B cell (primary cell): ENCODE measurements around the gene DCAF4. TPM values are rescaled to one million over a fixed set of nuclear protein-coding genes. Genes with fewer than 3 reads are reported as not detected.
A peak's percentile ranks its signal among the peaks of the same experiment; 100 is the strongest.

ENCODE experiments used
- ATAC-seq: fragments of 200-7000 bp; cut with Tn5 transposase; one replicate; pipeline ENCODE4 v1.10.0; 2021; ENCODE audit warnings: low read depth, mild to moderate bottlenecking, moderate number of reproducible peaks, moderate library complexity
- CTCF ChIA-PET: fragments of 350-600 bp; sonication (Branson Sonifier 250); formaldehyde crosslinking; loops from one replicate; lab custom pipeline; 2021; ENCODE audit warnings: antibody characterized with exemption, inconsistent platforms; lab: Charles Lee
- POLR2A ChIA-PET: fragments of 350-600 bp; sonication (Branson Sonifier 250); formaldehyde crosslinking; loops from one replicate; lab custom pipeline; 2021; ENCODE audit warnings: antibody characterized with exemption; lab: Charles Lee
- DNase-seq: peaks from one replicate; pipeline ENCODE4 v3.0.0; 2013
- H2AFZ ChIP-seq: 2 replicates; pipeline ENCODE4 v1.6.1; 2012; ENCODE audit warnings: mild to moderate bottlenecking, low read depth, low read length; ENCODE audit not compliant: insufficient read depth, poor library complexity, severe bottlenecking
- H3K27ac ChIP-seq, 2 donors: 1 replicate in 1 of 2; 2 replicates in 1 of 2; pipeline ENCODE4 v1.5.1; 2012 to 2013; ENCODE audit warnings: low read length in 2 of 2, mild to moderate bottlenecking in 2 of 2, moderate library complexity in 1 of 2
- H3K27me3 ChIP-seq, 4 experiments: fragments of 200-600 bp in 1 of 4; sonication (generic) in 1 of 4; replicated peaks in 1 of 4; 1 replicate in 2 of 4; 2 replicates in 2 of 4; pipeline versions ENCODE4 v1.6.1 to v1.7.0; 2013 to 2016; ENCODE audit warnings: low read length in 3 of 4, mild to moderate bottlenecking in 2 of 4, mixed read lengths in 1 of 4, moderate library complexity in 1 of 4; ENCODE audit not compliant: insufficient read depth in 4 of 4, control insufficient read depth in 3 of 4; ENCODE audit errors: control extremely low read depth in 1 of 4
- H3K36me3 ChIP-seq, 2 experiments: replicated peaks in 1 of 2; 1 replicate in 1 of 2; 2 replicates in 1 of 2; pipeline versions ENCODE4 v1.6.1 to v1.7.1; 2013; ENCODE audit warnings: low read length in 1 of 2; ENCODE audit not compliant: insufficient read depth in 2 of 2, control insufficient read depth in 1 of 2; ENCODE audit errors: control extremely low read depth in 1 of 2, extremely low read depth in 1 of 2
- H3K4me1 ChIP-seq, 2 donors: fragments of 200-600 bp in 1 of 2; sonication (generic) in 1 of 2; 1 replicate in 1 of 2; 2 replicates in 1 of 2; pipeline versions ENCODE4 v1.5.1 to v1.6.1; 2013 to 2017; ENCODE audit warnings: low read length in 2 of 2; ENCODE audit not compliant: control insufficient read depth in 2 of 2, insufficient read depth in 2 of 2
- H3K4me2 ChIP-seq: replicated peaks from 2 replicates; pipeline ENCODE3; 2012; ENCODE audit warnings: mild to moderate bottlenecking, low read depth, low read length; ENCODE audit not compliant: poor library complexity, severe bottlenecking
- H3K4me3 ChIP-seq, 5 experiments: fragments of 200-600 bp in 1 of 5; sonication (generic) in 1 of 5; 1 replicate in 3 of 5; 2 replicates in 2 of 5; pipeline versions ENCODE4 v1.5.1 to v1.7.0; 2011 to 2016; ENCODE audit warnings: low read length in 4 of 5, mild to moderate bottlenecking in 4 of 5, low read depth in 2 of 5, control low read depth in 1 of 5, moderate library complexity in 1 of 5; ENCODE audit not compliant: insufficient read depth in 1 of 5; ENCODE audit errors: control extremely low read depth in 1 of 5, extremely low read depth in 1 of 5
- H3K79me2 ChIP-seq: fragments of 200-600 bp; sonication (generic); one replicate; pipeline ENCODE4 v1.6.0; 2016; ENCODE audit warnings: low read length; ENCODE audit not compliant: control insufficient read depth, insufficient read depth
- H3K9ac ChIP-seq: fragments of 200-600 bp; sonication (generic); 2 replicates; pipeline ENCODE4 v1.6.1; 2017; ENCODE audit warnings: mild to moderate bottlenecking, low read length, moderate library complexity
- H3K9me3 ChIP-seq, 3 donors: one replicate each; pipeline versions ENCODE4 v1.6.1 to v1.7.1; 2013; ENCODE audit warnings: low read length in 2 of 3; ENCODE audit not compliant: control insufficient read depth in 2 of 3, insufficient read depth in 1 of 3; ENCODE audit errors: control extremely low read depth in 1 of 3
- H4K20me1 ChIP-seq: 2 replicates; pipeline ENCODE4 v1.6.0; 2012; ENCODE audit warnings: mild to moderate bottlenecking, low read length; ENCODE audit not compliant: insufficient read depth, control insufficient read depth, poor library complexity, severe bottlenecking
- H3K27ac Mint-ChIP-seq: one replicate; pipeline ENCODE4 v1.8.0; 2021; ENCODE audit warnings: mixed read lengths
- H3K27me3 Mint-ChIP-seq: one replicate; pipeline ENCODE4 v1.8.0; 2021; ENCODE audit warnings: mixed read lengths
- H3K4me1 Mint-ChIP-seq: one replicate; pipeline ENCODE4 v1.8.0; 2021; ENCODE audit warnings: mixed read lengths
- H3K4me3 Mint-ChIP-seq: one replicate; pipeline ENCODE4 v1.8.0; 2021; ENCODE audit warnings: mixed read lengths
- H3K9me3 Mint-ChIP-seq: one replicate; pipeline ENCODE4 v1.8.0; 2022; ENCODE audit warnings: mixed read lengths; ENCODE audit not compliant: insufficient read depth
- CTCF ChIP-seq: fragments of 200-600 bp; IDR thresholded peaks from one replicate; pipeline ENCODE4 v1.8.0; 2022; ENCODE audit warnings: antibody characterized with exemption, mild to moderate bottlenecking
- EZH2 ChIP-seq: IDR thresholded peaks from 2 replicates; pipeline ENCODE4 v1.6.1; 2012; ENCODE audit warnings: borderline replicate concordance, low read depth, mild to moderate bottlenecking, moderate library complexity, low read length; ENCODE audit not compliant: insufficient read depth, poor library complexity, severe bottlenecking
- WGBS: methylation state at CpG from one replicate; pipeline ENCODE4 v1.1.5; 2013; ENCODE audit warnings: missing lambda C conversion rate; ENCODE audit not compliant: insufficient coverage; 5-methylcytosine and 5-hydroxymethylcytosine counted together
- intact Hi-C: fragments of 100-400 bp; cut with micrococcal nuclease; formaldehyde crosslinking; loops from one replicate; pipeline ENCODE4 v1.10.0; 2022
- polyA minus RNA-seq: library from RNA; depleted of rRNA, polyadenylated mRNA; stranded (reverse); fragments of >200 nt; gene quantifications from 2 replicates; pipeline ENCODE4 v1.2.3, GENCODE V29; 2012
- polyA plus RNA-seq: library from polyadenylated mRNA; depleted of rRNA; stranded (reverse); fragments of >200 nt; gene quantifications from 2 replicates; pipeline ENCODE4 v1.2.3, GENCODE V29; 2012
- total RNA-seq, 2 donors: library from RNA; stranded (reverse); fragments of 120-200 nt in 1 of 2; gene quantifications; 1 replicate in 1 of 2; 2 replicates in 1 of 2; pipeline versions ENCODE4 v1.2.3 to v1.2.4, GENCODE V29; 2013 to 2022

Gene DCAF4
- total RNA-seq: 35.3 and 36.2 TPM in 2 replicates
- total RNA-seq (2013): 26.3 TPM
- polyA plus RNA-seq: 45.9 and 54.6 TPM in 2 replicates
- polyA minus RNA-seq: 29.8 and 37.0 TPM in 2 replicates

- H3K9me3 ChIP-seq: no peaks in the 10 kb centered on the region
- H3K4me1 Mint-ChIP-seq: peaks cover 15% of the 10 kb centered on the region
- H3K27ac Mint-ChIP-seq: peak within 1 kb of the TSS; percentile 95
- peaks cover 18% of the 10 kb centered on the region for H4K20me1 ChIP-seq
- peaks cover 7% of the 10 kb centered on the region for H3K27me3 Mint-ChIP-seq
- H3K4me1 ChIP-seq: peaks cover 10 to 23% of the 10 kb centered on the region in 2 donors
- DNase-seq: peak; percentile 97
- peak within 1 kb of the TSS; percentile 99 for H3K4me3 Mint-ChIP-seq
- peaks cover 34% of the 10 kb centered on the region for H3K79me2 ChIP-seq
- under 1% methylated on average over 56 of the region's 59 CpGs for WGBS
- TF ChIP-seq CTCF (no peak), EZH2 (no peak)
- peak; percentile 91 for ATAC-seq
- peak within 1 kb of the TSS; percentile 55 to 87 (median 70) for H3K4me3 ChIP-seq
- H3K9me3 Mint-ChIP-seq: no peaks in the 10 kb centered on the region
- ChIA-PET POLR2A (interaction anchor here (0.6 to 0.8 kb wide), 3 partner anchors 9 to 1273 kb away, joined by 3 to 6 read pairs (median 5); no protein-coding TSS in a partner anchor), CTCF (interaction anchor here (0.6 to 2.2 kb wide), 5 partner anchors 21 to 409 kb away, joined by 3 to 9 read pairs (median 5); no protein-coding TSS in a partner anchor)
- intact Hi-C loops: loop anchor here (1.0 to 5.0 kb wide), 6 partner anchors 22 to 1686 kb away; partner anchors contain the start of genes DPF3, LTBP2, PSEN1 and RBM25
- H3K9ac ChIP-seq: peak within 1 kb of the TSS; percentile 72
- peak within 1 kb of the TSS; percentile 79 for H3K4me2 ChIP-seq
- H3K36me3 ChIP-seq: peaks cover 0 to 2% of the 10 kb centered on the region in 2 experiments
- no peaks in the 10 kb centered on the region for H3K27me3 ChIP-seq
- H3K27ac ChIP-seq: peak within 1 kb of the TSS; percentile 66 to 89
- peak within 1 kb of the TSS; percentile 87 for H2AFZ ChIP-seq
Observed at GRCh38 chr14:72926292-72927028, at the start of gene DCAF4. Gene DCAF4, plus strand, starts transcription at chr14:72926464. Its CDS starts 11,515 bp downstream, at chr14:72937979.

- Histone ChIP-seq H3K4me3 (no peak overlapping the region), H3K9me3 (peaks cover 0 to 16% (median 5%) of the 10 kb centered on the region in 3 donors), H3K9ac (no peak overlapping the region), H3K27me3 (no peaks in the 10 kb centered on the region), H3K4me2 (no peak overlapping the region), H3K36me3 (peaks cover 0 to 15% of the 10 kb centered on the region in 2 experiments), H4K20me1 (peaks cover 14% of the 10 kb centered on the region), H3K79me2 (peaks cover 65% of the 10 kb centered on the region), H3K27ac (no peak overlapping the region), H2AFZ (no peak overlapping the region), H3K4me1 (peaks cover 18 to 26% of the 10 kb centered on the region in 2 donors)
- ChIA-PET POLR2A (no interaction called here), CTCF (interaction anchor here (1.1 kb wide), 1 partner anchor 27 kb away, joined by 3 read pairs; no protein-coding TSS in a partner anchor)
- no peak overlapping the region for H3K27ac Mint-ChIP-seq
- peaks cover 29% of the 10 kb centered on the region for H3K4me1 Mint-ChIP-seq
- intact Hi-C loops: no loop called here
- ATAC-seq (no peak), DNase-seq (no peak)
- WGBS: 77% methylated on average over 1 of the region's 4 CpGs
- TF ChIP-seq CTCF: no peak
- TF ChIP-seq EZH2: no peak
- H3K9me3 Mint-ChIP-seq: no peaks in the 10 kb centered on the region
- H3K27me3 Mint-ChIP-seq: no peaks in the 10 kb centered on the region
- no peak overlapping the region for H3K4me3 Mint-ChIP-seq
Observed at GRCh38 chr14:72876710-72877063, 49.6 kb upstream of the DCAF4 start.
